NB4 (cell line): ENCODE measurements around the gene RNU11.
A peak's percentile ranks its signal among the peaks of the same experiment; 100 is the strongest.
"Not testable (repeated sequence)": the region's sequence is repeated elsewhere in the genome, so short reads cannot be mapped to it uniquely, and the experiment has no call there.

ENCODE experiments used
- DNase-seq: peaks from one replicate; pipeline ENCODE4 v3.0.0; 2010; ENCODE audit warnings: low read depth
- H3K4me3 ChIP-seq: one replicate; pipeline ENCODE4 v1.5.1; 2011; ENCODE audit warnings: mild to moderate bottlenecking, low read depth, low read length, moderate library complexity
- MAX ChIP-seq: IDR thresholded peaks from 2 replicates; pipeline ENCODE4 v1.6.1; 2011; ENCODE audit warnings: low read depth, low read length
- MYC ChIP-seq: IDR thresholded peaks from 2 replicates; pipeline ENCODE4 v1.6.1; 2011; ENCODE audit warnings: low read depth, low read length
- POLR2A ChIP-seq: IDR thresholded peaks from 2 replicates; pipeline ENCODE4 v1.6.1; 2011; ENCODE audit warnings: mild to moderate bottlenecking; ENCODE audit not compliant: insufficient read length; ENCODE audit errors: extremely low read depth
- TF ChIP-seq, protein P1 (sequence below): IDR thresholded peaks from one replicate; pipeline ENCODE4 v1.5.1; 2012; ENCODE audit warnings: low read depth, low read length

RNU11 gene

GRCh38 chr1:28663871-28664470 is 15.6 kb downstream of the RNU11 start:
- DNase-seq = no peak
- no peak for TF ChIP-seq MYC
- TF ChIP-seq, protein P1, sequence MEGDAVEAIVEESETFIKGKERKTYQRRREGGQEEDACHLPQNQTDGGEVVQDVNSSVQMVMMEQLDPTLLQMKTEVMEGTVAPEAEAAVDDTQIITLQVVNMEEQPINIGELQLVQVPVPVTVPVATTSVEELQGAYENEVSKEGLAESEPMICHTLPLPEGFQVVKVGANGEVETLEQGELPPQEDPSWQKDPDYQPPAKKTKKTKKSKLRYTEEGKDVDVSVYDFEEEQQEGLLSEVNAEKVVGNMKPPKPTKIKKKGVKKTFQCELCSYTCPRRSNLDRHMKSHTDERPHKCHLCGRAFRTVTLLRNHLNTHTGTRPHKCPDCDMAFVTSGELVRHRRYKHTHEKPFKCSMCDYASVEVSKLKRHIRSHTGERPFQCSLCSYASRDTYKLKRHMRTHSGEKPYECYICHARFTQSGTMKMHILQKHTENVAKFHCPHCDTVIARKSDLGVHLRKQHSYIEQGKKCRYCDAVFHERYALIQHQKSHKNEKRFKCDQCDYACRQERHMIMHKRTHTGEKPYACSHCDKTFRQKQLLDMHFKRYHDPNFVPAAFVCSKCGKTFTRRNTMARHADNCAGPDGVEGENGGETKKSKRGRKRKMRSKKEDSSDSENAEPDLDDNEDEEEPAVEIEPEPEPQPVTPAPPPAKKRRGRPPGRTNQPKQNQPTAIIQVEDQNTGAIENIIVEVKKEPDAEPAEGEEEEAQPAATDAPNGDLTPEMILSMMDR = no peak
- no peak overlapping the region for H3K4me3 ChIP-seq

GRCh38 chr1:28666806-28667205 is 18.4 kb downstream of the RNU11 start:
- H3K4me3 ChIP-seq = no peak overlapping the region
- DNase-seq = no peak
- no peak for TF ChIP-seq MYC
- no peak for TF ChIP-seq POLR2A
- TF ChIP-seq, protein P1 = no peak

DNA sequence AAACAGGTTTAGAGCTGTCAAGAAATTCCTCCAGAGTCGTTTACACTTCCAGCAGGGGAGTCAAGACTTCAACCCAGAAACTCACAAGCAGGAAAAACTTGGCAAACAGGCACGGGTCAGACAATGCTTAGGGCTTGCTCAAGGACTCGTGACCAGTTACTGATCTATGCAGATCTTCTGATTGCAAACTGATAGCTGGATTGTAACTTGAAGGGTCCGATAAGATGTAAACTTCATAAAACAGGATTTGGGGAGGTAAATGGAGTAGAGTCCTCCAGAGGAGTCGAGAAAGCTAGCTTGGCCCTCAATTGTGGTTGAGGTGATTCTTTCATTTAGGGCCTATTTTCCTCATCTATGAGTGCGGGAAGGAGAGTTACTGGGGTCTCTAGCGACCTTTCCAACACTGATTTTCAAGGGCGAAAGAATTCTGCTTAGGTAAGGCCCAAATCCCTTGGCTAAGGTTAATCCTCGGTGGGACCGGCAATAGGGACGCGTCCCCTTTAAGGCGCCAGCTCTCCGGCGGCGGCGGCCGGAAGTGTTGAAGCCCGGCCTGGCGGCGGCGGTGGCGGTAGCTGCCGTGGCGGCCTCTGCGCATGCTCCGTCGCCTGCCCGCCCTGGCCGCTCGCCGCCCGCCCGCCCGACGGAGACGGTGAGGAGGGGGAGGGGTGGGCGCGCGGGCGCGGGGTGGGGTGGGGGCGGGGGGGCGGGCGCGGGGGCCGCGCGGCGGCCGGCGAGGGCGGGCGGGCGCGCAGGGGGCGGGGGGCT is 20.0 kb downstream of the RNU11 start, which contains the start of gene GMEB1:
GMEB1 (plus strand) TSS at position 594 of the 765 bp plus-strand sequence. CDS start 14,829 bp downstream, outside the sequence.
- TF ChIP-seq MAX (0 out of 2 replicates have a peak, but pooled peaks have one; percentile 18), MYC (peak; percentile 37; the same call in 1 of the 2 replicates), POLR2A (peak; percentile 32)
- TF ChIP-seq, protein P1 = no peak
- H3K4me3 ChIP-seq = peak within 1 kb of the TSS; percentile 76
- DNase-seq = peak; percentile 89

- peak; percentile 57 for DNase-seq
- peak overlapping the region; percentile 71 for H3K4me3 ChIP-seq
- no peak for TF ChIP-seq MAX
- TF ChIP-seq POLR2A = peak; percentile 45
- TF ChIP-seq, protein P1 = no peak
- peak; percentile 3; the same call in 1 of the 2 replicates for TF ChIP-seq MYC
Observed at GRCh38 chr1:28668956-28669723, 20.7 kb downstream of the RNU11 start.

DNA sequence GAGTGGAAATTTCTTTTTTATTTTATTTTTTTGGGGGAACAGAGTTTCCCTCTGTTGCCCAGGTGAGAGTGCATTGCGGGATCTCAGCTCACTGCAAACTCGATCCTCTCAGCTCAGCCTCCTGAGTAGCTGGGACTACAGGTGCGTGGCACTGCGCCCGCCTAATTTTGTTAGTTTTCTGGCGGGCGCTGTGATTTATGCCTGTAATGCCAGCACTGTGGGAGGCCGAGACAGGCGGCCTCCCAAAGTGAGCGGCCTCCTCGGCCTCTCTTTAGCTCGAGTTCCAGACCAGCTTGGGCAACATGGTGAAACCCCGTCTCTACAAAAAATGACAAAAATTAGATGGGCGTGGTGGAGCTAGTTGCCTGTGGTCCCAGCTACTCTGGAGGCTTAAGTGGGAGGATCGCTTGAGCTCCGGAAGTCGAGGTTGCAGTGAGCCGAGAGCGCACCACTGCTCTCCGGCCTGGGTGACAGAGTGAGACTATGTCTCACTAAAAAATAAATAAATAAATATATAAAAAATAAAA is 22.9 kb downstream of the RNU11 start:
- no peak for DNase-seq
- no peak overlapping the region for H3K4me3 ChIP-seq
- no peak for TF ChIP-seq POLR2A
- TF ChIP-seq MYC = no peak

DNA sequence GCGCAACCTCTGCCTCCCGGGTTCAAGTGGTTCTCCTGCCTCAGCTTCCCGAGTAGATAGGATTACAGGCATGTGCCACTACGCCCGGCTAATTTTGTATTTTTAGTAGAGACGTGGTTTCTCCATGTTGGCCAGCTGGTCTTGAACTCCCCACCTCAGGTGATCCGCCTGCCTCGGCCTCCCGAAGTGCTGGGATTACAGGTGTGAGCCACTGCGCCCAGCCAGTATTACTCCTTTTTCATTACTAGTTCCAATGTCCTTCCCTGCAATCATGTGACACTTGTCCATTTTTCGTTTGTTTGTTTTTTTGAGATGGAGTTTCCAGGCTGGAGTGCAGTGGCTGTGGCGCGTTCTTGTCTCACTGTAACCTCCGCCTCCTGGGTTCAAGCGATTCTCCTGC is 24.6 kb downstream of the RNU11 start:
- not testable (repeated sequence) for H3K4me3 ChIP-seq

More for the DNA sequence above, 24.6 kb downstream of the RNU11 start:
- not testable (repeated sequence) for DNase-seq
